AG09309 (cell line): ENCODE data around the gene TOPAZ1.

Source experiments
- DNase-seq: peaks from one replicate; pipeline ENCODE4 v3.0.0-alpha.2; 2010; ENCODE audit warnings: low read depth
- H3K4me3 ChIP-seq: 2 replicates; pipeline ENCODE4 v1.5.1; 2011; ENCODE audit warnings: mild to moderate bottlenecking, low read depth, low read length, moderate library complexity; ENCODE audit not compliant: control insufficient read depth
- TF ChIP-seq, protein P1 (sequence below): IDR thresholded peaks from 2 replicates; pipeline ENCODE4 v1.5.1; 2011; ENCODE audit warnings: mild to moderate bottlenecking, low read depth, low read length, inconsistent platforms; ENCODE audit not compliant: insufficient read depth, control insufficient read depth; ENCODE audit errors: missing control alignments

TOPAZ1 gene

GRCh38 chr3:44292276-44292675 lies 50.6 kb downstream of the TOPAZ1 start:
- TF ChIP-seq, protein P1, sequence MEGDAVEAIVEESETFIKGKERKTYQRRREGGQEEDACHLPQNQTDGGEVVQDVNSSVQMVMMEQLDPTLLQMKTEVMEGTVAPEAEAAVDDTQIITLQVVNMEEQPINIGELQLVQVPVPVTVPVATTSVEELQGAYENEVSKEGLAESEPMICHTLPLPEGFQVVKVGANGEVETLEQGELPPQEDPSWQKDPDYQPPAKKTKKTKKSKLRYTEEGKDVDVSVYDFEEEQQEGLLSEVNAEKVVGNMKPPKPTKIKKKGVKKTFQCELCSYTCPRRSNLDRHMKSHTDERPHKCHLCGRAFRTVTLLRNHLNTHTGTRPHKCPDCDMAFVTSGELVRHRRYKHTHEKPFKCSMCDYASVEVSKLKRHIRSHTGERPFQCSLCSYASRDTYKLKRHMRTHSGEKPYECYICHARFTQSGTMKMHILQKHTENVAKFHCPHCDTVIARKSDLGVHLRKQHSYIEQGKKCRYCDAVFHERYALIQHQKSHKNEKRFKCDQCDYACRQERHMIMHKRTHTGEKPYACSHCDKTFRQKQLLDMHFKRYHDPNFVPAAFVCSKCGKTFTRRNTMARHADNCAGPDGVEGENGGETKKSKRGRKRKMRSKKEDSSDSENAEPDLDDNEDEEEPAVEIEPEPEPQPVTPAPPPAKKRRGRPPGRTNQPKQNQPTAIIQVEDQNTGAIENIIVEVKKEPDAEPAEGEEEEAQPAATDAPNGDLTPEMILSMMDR: no peak
- no peak for DNase-seq

GRCh38 chr3:44292947-44293346 lies 51.3 kb downstream of the TOPAZ1 start:
- no peak for DNase-seq
- TF ChIP-seq, protein P1: no peak
- H3K4me3 ChIP-seq: no peak overlapping the region

More at GRCh38 chr3:44292276-44292675, 50.6 kb downstream of the TOPAZ1 start:
- H3K4me3 ChIP-seq: no peak overlapping the region

DNA sequence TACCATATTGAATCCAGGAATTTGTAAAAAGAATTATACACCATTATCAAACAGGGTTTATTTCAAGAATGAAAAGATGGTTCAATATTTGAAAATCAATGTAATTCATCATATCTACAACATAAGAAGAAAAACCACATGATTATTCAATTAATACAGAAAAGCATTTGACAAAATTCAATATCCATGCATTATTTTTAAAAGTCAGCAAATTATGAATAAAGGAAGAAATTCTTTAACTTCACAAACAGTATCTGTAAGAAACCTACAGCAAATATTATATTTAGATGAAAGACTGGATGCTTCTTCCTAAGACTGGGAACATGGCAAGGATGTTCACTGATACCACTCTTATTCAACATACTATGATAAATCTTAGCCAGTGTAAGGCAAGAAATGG lies 55.6 kb downstream of the TOPAZ1 start:
- DNase-seq: no peak
- no peak overlapping the region for H3K4me3 ChIP-seq
- TF ChIP-seq, protein P1: no peak

DNA sequence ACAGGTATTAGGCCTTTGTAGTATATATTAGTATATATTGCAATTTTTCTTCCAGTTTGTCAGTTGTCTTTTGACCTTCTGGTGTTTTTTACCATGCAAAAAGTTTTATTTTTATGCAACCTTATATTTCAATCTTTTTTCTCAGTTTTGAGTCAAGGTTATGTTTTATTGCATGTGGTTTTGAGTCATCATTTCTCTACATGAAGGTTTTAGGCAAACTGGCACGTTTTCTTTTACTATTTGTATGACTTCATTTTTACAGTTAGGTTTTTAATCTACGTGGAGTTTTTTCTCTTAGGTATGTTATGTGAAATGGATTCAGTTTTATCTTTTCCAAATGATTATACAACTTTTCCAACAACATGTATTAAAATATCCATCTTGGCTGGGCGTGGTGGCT lies 60.1 kb downstream of the TOPAZ1 start:
- H3K4me3 ChIP-seq: no peak overlapping the region
- TF ChIP-seq, protein P1: no peak
- no peak for DNase-seq

GRCh38 chr3:44309500-44309899 lies 67.8 kb downstream of the TOPAZ1 start:
- no peak overlapping the region for H3K4me3 ChIP-seq
- TF ChIP-seq, protein P1: no peak
- no peak for DNase-seq

DNA sequence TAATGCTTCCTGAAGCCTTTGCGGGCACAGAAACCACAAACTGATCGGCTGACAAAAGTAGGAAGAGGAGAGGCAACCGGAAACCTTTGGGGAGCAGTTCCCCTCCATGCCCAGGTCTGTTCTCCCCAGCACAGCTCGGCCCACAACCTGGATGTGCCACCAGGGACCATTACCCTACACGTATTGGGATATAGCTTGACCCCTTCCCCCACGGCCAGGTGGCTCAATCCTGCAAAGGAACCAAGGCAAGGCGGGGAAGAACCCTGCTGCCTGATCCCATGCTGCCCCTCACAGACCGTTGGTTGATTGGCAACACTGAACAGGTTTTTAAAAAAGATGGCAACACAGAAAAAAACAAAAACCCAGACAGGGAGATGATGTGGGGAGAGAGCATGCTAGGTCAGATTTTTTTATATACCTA lies 77.2 kb downstream of the TOPAZ1 start:
- no peak for DNase-seq
- TF ChIP-seq, protein P1: no peak
- no peak overlapping the region for H3K4me3 ChIP-seq

DNA sequence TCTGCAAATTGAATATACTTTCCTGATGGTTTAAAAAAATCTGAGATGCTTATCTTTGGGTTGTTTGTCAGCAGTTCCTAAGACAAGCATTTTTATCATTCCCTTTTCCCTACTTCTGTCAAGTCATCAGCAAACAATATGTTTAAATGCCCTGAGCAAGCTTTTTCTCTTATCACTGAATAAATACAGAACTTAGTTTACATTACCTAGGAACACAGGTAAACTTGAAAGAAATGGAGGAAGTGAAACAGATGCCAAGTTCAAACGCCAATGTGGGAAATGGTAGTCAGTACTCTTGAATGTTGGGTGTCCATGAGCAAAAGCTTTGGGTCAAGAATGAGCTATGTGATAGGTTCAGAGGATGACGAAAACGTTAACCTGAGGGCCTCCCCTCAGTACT lies 79.6 kb downstream of the TOPAZ1 start:
- TF ChIP-seq, protein P1: no peak
- H3K4me3 ChIP-seq: no peak overlapping the region
- no peak for DNase-seq
